GM23338 (cell line): ENCODE results near the gene GRIN2A. TPM values are rescaled to one million over a fixed set of nuclear protein-coding genes. Genes with fewer than 3 reads are reported as not detected.
A peak's percentile ranks its signal among the peaks of the same experiment; 100 is the strongest.

Experiments
- ATAC-seq: fragments of 200-7000 bp; cut with Tn5 transposase; 3 replicates; pipeline ENCODE4 v1.9.1; 2020
- DNase-seq: peaks from one replicate; pipeline ENCODE4 v3.0.0-alpha.2; 2015; ENCODE audit warnings: low spot score
- H2AFZ ChIP-seq: fragments of 200-600 bp; sonication (generic); 2 replicates; pipeline ENCODE4 v1.8.0; 2016; ENCODE audit warnings: antibody characterized with exemption, mild to moderate bottlenecking, moderate library complexity
- H3F3A ChIP-seq: fragments of 200-600 bp; sonication (generic); replicated peaks from 2 replicates; pipeline ENCODE4 v1.8.0; 2017; ENCODE audit warnings: antibody characterized with exemption, mixed run types, low read depth
- H3K27ac ChIP-seq: fragments of 200-600 bp; sonication (generic); 2 replicates; pipeline ENCODE4 v1.6.1; 2016; ENCODE audit warnings: low read depth
- H3K27me3 ChIP-seq: fragments of 200-600 bp; sonication (generic); 2 replicates; pipeline ENCODE4 v1.8.0; 2016; ENCODE audit warnings: mild to moderate bottlenecking, mixed run types, moderate library complexity; ENCODE audit not compliant: insufficient read depth
- H3K36me3 ChIP-seq: fragments of 200-600 bp; sonication (generic); 2 replicates; pipeline ENCODE4 v1.8.0; 2016; ENCODE audit warnings: mild to moderate bottlenecking; ENCODE audit not compliant: insufficient read depth
- H3K4me1 ChIP-seq: fragments of 200-600 bp; sonication (generic); 2 replicates; pipeline ENCODE4 v1.8.0; 2016; ENCODE audit warnings: mild to moderate bottlenecking, moderate library complexity; ENCODE audit not compliant: insufficient read depth
- H3K4me2 ChIP-seq: fragments of 200-600 bp; sonication (generic); 2 replicates; pipeline ENCODE4 v1.7.1; 2017; ENCODE audit warnings: mixed run types
- H3K4me3 ChIP-seq: fragments of 200-600 bp; sonication (generic); 2 replicates; pipeline ENCODE4 v1.6.1; 2016; ENCODE audit warnings: mixed run types
- H3K79me2 ChIP-seq: fragments of 200-600 bp; sonication (generic); replicated peaks from 2 replicates; pipeline ENCODE4 v1.8.0; 2017; ENCODE audit warnings: mild to moderate bottlenecking; ENCODE audit not compliant: insufficient read depth
- H3K9me2 ChIP-seq: fragments of 200-600 bp; sonication (generic); 2 replicates; pipeline ENCODE4 v1.8.0; 2017; ENCODE audit not compliant: insufficient read depth
- H4K20me1 ChIP-seq: fragments of 200-600 bp; sonication (generic); replicated peaks from 2 replicates; pipeline ENCODE4 v1.8.0; 2017; ENCODE audit warnings: mild to moderate bottlenecking; ENCODE audit not compliant: insufficient read depth
- H3K27ac Mint-ChIP-seq: 2 replicates; pipeline ENCODE4 v1.8.0; 2020; ENCODE audit warnings: inconsistent platforms, mild to moderate bottlenecking, moderate library complexity, mixed read lengths
- H3K27me3 Mint-ChIP-seq: 3 replicates; pipeline ENCODE4 v1.8.0; 2022; ENCODE audit warnings: low read depth, mild to moderate bottlenecking, moderate library complexity, mixed read lengths, inconsistent platforms; ENCODE audit not compliant: insufficient read depth, poor library complexity
- H3K36me3 Mint-ChIP-seq: 3 replicates; pipeline ENCODE4 v1.8.0; 2021; ENCODE audit warnings: low read depth, mild to moderate bottlenecking, inconsistent platforms, moderate library complexity, mixed read lengths
- H3K4me1 Mint-ChIP-seq: 3 replicates; pipeline ENCODE4 v1.8.0; 2020; ENCODE audit warnings: mild to moderate bottlenecking, inconsistent platforms, mixed read lengths
- H3K4me3 Mint-ChIP-seq: 3 replicates; pipeline ENCODE4 v1.8.0; 2021; ENCODE audit warnings: moderate library complexity, mild to moderate bottlenecking, inconsistent platforms, mixed read lengths
- H3K9me3 Mint-ChIP-seq: 3 replicates; pipeline ENCODE4 v1.8.0; 2020; ENCODE audit warnings: moderate library complexity, mild to moderate bottlenecking, inconsistent platforms, mixed read lengths
- CREB1 ChIP-seq: fragments of 250-450 bp; sonication (Bioruptor Pico); IDR thresholded peaks from 2 replicates; pipeline ENCODE4 v1.5.0; 2020; ENCODE audit warnings: low read depth, mild to moderate bottlenecking, moderate library complexity
- EZH2 ChIP-seq: fragments of 200-600 bp; sonication (generic); IDR thresholded peaks from one replicate; pipeline ENCODE4 v1.8.0; 2017; ENCODE audit warnings: antibody characterized with exemption, mild to moderate bottlenecking, low read depth; ENCODE audit not compliant: unreplicated experiment
- EZH2phosphoT487 ChIP-seq: fragments of 200-600 bp; sonication (generic); IDR thresholded peaks from one replicate; pipeline ENCODE4 v1.8.1; 2018; ENCODE audit warnings: antibody characterized with exemption; ENCODE audit not compliant: unreplicated experiment
- JUNB ChIP-seq: IDR thresholded peaks from one replicate; pipeline ENCODE4 v1.6.1; 2016; ENCODE audit warnings: antibody characterized with exemption; ENCODE audit not compliant: unreplicated experiment
- NANOG ChIP-seq: IDR thresholded peaks from 2 replicates; pipeline ENCODE4 v1.6.1; 2016; ENCODE audit warnings: antibody characterized with exemption, borderline replicate concordance
- POLR2AphosphoS5 ChIP-seq: IDR thresholded peaks from 2 replicates; pipeline ENCODE4 v1.6.1; 2016; ENCODE audit warnings: antibody characterized with exemption, low read depth
- REST ChIP-seq: IDR thresholded peaks from one replicate; pipeline ENCODE4 v1.6.1; 2018; ENCODE audit warnings: antibody characterized with exemption; ENCODE audit not compliant: unreplicated experiment
- STAT1 ChIP-seq: IDR thresholded peaks from one replicate; pipeline ENCODE4 v1.6.1; 2016; ENCODE audit warnings: antibody characterized with exemption; ENCODE audit not compliant: unreplicated experiment
- ZNF114 ChIP-seq: fragments of 250-450 bp; sonication (Bioruptor Pico); IDR thresholded peaks from 2 replicates; pipeline ENCODE4 v1.5.0; 2020; ENCODE audit warnings: mild to moderate bottlenecking, moderate library complexity
- ZNF331 ChIP-seq: fragments of 250-450 bp; sonication (Bioruptor Pico); IDR thresholded peaks from 2 replicates; pipeline ENCODE4 v1.5.0; 2020; ENCODE audit warnings: low read depth, mild to moderate bottlenecking, moderate library complexity
- polyA plus RNA-seq: library from polyadenylated mRNA; unstranded; fragments of >200 nt; fragmentation: Nextera tagmentation; extraction: Ambion mirVana; gene quantifications from 2 replicates; pipeline ENCODE4 v1.2.1, GENCODE V29; 2016
- total RNA-seq: library from RNA; depleted of rRNA; stranded (reverse); fragments of >200 nt; shearing (Covaris generic); gene quantifications from 2 replicates; pipeline ENCODE4 v1.2.3, GENCODE V29; 2014
- TF ChIP-seq, protein P1 (sequence below), 2 experiments: fragments of 200-600 bp in 1 of 2; sonication (generic) in 1 of 2; conservative IDR thresholded peaks; 2 replicates each; pipeline versions ENCODE4 v1.5.1 to v1.6.1; 2016 to 2017; ENCODE audit warnings: antibody characterized with exemption in 2 of 2, low read depth in 2 of 2, mild to moderate bottlenecking in 2 of 2, moderate library complexity in 1 of 2
- TF ChIP-seq, protein P2 (sequence below): IDR thresholded peaks from 2 replicates; pipeline ENCODE4 v1.6.1; 2016; ENCODE audit warnings: antibody characterized with exemption

Gene GRIN2A
- total and polyA plus RNA-seq, 2 experiments from 2014 or later = 0.89 to 5.1 TPM

DNA sequence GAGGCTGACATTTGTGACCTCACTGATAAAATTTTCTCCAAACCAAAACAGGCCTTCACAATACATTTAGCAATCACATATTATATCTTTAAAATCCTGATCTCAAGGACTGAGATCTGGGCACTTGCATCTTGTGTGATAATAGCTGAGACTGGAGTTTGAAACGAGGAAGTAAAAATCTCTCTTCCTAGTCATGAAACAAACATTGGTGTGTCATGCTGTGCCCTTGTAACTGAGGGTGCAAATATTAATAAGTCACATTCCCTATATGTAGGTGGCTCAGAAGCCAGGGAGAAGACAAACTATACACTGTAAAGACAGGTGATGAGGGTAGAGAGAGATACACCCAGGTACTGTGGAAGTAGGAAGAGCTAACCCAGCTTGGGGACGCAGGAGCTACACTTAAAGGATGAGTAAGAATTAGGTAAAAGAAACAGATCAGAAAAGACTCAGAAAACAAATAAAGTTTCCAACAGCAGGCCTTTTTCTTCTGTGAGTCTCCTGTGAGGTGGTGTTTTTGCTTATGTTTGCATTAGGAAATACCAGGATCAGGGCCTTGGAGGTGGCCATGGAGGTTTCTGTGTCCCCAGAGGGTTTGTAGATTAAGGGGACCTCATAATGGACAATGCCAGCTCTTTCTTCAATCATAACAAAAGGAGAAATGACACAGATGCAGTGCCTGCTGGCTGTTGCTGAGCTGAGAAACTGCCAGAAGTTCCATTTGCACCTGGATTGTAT is 335.7 kb downstream of the GRIN2A start:
- ATAC-seq = no peak
- H3K27ac ChIP-seq = no peak overlapping the region

More for the DNA sequence above, 335.7 kb downstream of the GRIN2A start:
- Histone ChIP-seq H3K36me3 (no peaks in the 10 kb centered on the region), H3K27me3 (no peaks in the 10 kb centered on the region), H3K4me1 (no peaks in the 10 kb centered on the region), H3K4me3 (no peak overlapping the region), H3K4me2 (no peak overlapping the region), H3K9me2 (peaks cover 8% of the 10 kb centered on the region; the same call in 1 of the 2 replicates), H4K20me1 (no peaks in the 10 kb centered on the region), H2AFZ (0 out of 2 replicates have a peak overlapping the region, but pooled peaks have one; percentile 43), H3F3A (no peaks in the 10 kb centered on the region; the same call in 1 of the 2 replicates), H3K79me2 (no peaks in the 10 kb centered on the region)
- TF ChIP-seq STAT1 (no peak), ZNF114 (no peak), ZNF331 (CRISPR knock-in tag) (no peak), JUNB (no peak), CREB1 (CRISPR knock-in tag) (no peak), EZH2phosphoT487 (no peak), REST (no peak), POLR2AphosphoS5 (no peak), NANOG (no peak), EZH2 (no peak)
- TF ChIP-seq, protein P1, sequence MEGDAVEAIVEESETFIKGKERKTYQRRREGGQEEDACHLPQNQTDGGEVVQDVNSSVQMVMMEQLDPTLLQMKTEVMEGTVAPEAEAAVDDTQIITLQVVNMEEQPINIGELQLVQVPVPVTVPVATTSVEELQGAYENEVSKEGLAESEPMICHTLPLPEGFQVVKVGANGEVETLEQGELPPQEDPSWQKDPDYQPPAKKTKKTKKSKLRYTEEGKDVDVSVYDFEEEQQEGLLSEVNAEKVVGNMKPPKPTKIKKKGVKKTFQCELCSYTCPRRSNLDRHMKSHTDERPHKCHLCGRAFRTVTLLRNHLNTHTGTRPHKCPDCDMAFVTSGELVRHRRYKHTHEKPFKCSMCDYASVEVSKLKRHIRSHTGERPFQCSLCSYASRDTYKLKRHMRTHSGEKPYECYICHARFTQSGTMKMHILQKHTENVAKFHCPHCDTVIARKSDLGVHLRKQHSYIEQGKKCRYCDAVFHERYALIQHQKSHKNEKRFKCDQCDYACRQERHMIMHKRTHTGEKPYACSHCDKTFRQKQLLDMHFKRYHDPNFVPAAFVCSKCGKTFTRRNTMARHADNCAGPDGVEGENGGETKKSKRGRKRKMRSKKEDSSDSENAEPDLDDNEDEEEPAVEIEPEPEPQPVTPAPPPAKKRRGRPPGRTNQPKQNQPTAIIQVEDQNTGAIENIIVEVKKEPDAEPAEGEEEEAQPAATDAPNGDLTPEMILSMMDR (conservative IDR thresholded peaks at IDR 0.05; ENCODE audit: low read depth in 2 of 2) = no peak
- TF ChIP-seq, protein P2, sequence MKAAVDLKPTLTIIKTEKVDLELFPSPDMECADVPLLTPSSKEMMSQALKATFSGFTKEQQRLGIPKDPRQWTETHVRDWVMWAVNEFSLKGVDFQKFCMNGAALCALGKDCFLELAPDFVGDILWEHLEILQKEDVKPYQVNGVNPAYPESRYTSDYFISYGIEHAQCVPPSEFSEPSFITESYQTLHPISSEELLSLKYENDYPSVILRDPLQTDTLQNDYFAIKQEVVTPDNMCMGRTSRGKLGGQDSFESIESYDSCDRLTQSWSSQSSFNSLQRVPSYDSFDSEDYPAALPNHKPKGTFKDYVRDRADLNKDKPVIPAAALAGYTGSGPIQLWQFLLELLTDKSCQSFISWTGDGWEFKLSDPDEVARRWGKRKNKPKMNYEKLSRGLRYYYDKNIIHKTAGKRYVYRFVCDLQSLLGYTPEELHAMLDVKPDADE = no peak
- Mint-ChIP-seq H3K27ac (no peak overlapping the region), H3K4me1 (no peaks in the 10 kb centered on the region; the same call in 2 of the 3 replicates), H3K27me3 (peaks cover 3% of the 10 kb centered on the region), H3K9me3 (no peaks in the 10 kb centered on the region), H3K4me3 (no peak overlapping the region), H3K36me3 (no peaks in the 10 kb centered on the region)
- no peak for DNase-seq
